ENCODE measurements around the gene FBLN2. TPM values are rescaled to one million over a fixed set of nuclear protein-coding genes. Genes with fewer than 3 reads are reported as not detected.

The FBLN2 gene
- polyA plus RNA-seq, 1 of the 3 experiments (the other 2 are of a cell fraction) = 5.2 TPM

- Histone ChIP-seq H3K9me3 (no peaks in the 10 kb centered on the region), H3K79me2 (ENCODE audit: insufficient read depth) (no peaks in the 10 kb centered on the region), H3K4me1 (ENCODE audit: control insufficient read depth in 1 of 2, insufficient read depth in 2 of 2, low read depth in 1 of 2, low read length in 1 of 2) (peaks cover 0 to 91% of the 10 kb centered on the region in 2 experiments; a peak in 2 of 4 replicates), H2AFZ (ENCODE audit: low read depth) (no peak overlapping the region), H3K36me3 (replicated peaks in 1 of 2; ENCODE audit: control insufficient read depth in 1 of 2, insufficient read depth in 2 of 2, low read length in 1 of 2) (no peaks in the 10 kb centered on the region), H3K4me2 (no peak overlapping the region), H4K20me1 (ENCODE audit: insufficient read depth) (no peaks in the 10 kb centered on the region), H3K27me3 (ENCODE audit: insufficient read depth) (no peaks in the 10 kb centered on the region), H3F3A (replicated peaks; ENCODE audit: insufficient read depth) (no peaks in the 10 kb centered on the region), H3K9ac (no peak overlapping the region), H3K4me3 (ENCODE audit: low read depth in 2 of 2, low read length in 1 of 2) (no peak overlapping the region), H3K27ac (ENCODE audit: low read depth in 2 of 2, low read length in 1 of 2) (no peak overlapping the region), H3K9me2 (no peaks in the 10 kb centered on the region)
- POLR2A ChIA-PET = no interaction called here
- no peak for DNase-seq
- CTCF ChIA-PET = interaction anchor here (1.1 to 6.3 kb wide), 3 partner anchors 11 to 81 kb away, joined by 3 to 39 read pairs (median 7); no protein-coding TSS in a partner anchor
- no peak for TF ChIP-seq GABPA (IDR thresholded peaks at IDR 0.05; ENCODE audit: low read depth)
- TF ChIP-seq TCF12 (IDR thresholded peaks at IDR 0.05) = no peak
- no peak for TF ChIP-seq ELF1 (IDR thresholded peaks at IDR 0.05)
- TF ChIP-seq YY1 (IDR thresholded peaks at IDR 0.05; ENCODE audit: low read depth) = no peak
- TF ChIP-seq JUND (IDR thresholded peaks at IDR 0.05) = no peak
- no peak for TF ChIP-seq CHD2 (IDR thresholded peaks at IDR 0.05; ENCODE audit: low read length, partially characterized antibody)
- no peak for TF ChIP-seq FOXJ3 (CRISPR knock-in tag; IDR thresholded peaks at IDR 0.05)
- no peak for TF ChIP-seq NRF1 (IDR thresholded peaks at IDR 0.05; ENCODE audit: low read depth, low read length)
- no peak for TF ChIP-seq REST (IDR thresholded peaks at IDR 0.05; ENCODE audit: low read depth, low read length)
- no peak for TF ChIP-seq MEF2A (IDR thresholded peaks at IDR 0.05; ENCODE audit: borderline replicate concordance, low read depth)
- no peak for TF ChIP-seq ZBTB33 (IDR thresholded peaks at IDR 0.05; ENCODE audit: borderline replicate concordance, low read depth)
- no peak for TF ChIP-seq GATA2 (CRISPR knock-in tag; IDR thresholded peaks at IDR 0.05)
- TF ChIP-seq SMC3 (IDR thresholded peaks at IDR 0.05; ENCODE audit: low read depth, low read length) = no peak
- TF ChIP-seq NFIC (IDR thresholded peaks at IDR 0.05; ENCODE audit: borderline replicate concordance) = no peak
- TF ChIP-seq PBX3 (IDR thresholded peaks at IDR 0.05) = no peak
- no peak for TF ChIP-seq TEAD4 (IDR thresholded peaks at IDR 0.05; ENCODE audit: borderline replicate concordance, insufficient read depth)
- no peak for TF ChIP-seq RXRA (IDR thresholded peaks at IDR 0.05; ENCODE audit: borderline replicate concordance, low read depth)
- WGBS (ENCODE audit: low lambda C conversion rate) = 75% methylated on average over 13 of the region's 20 CpGs
Observed at GRCh38 chr3:13567684-13568514, 19.0 kb downstream of the FBLN2 start.

Data from SK-N-SH (cell line).